ENCODE data around the gene HSBP1L1.

DNA sequence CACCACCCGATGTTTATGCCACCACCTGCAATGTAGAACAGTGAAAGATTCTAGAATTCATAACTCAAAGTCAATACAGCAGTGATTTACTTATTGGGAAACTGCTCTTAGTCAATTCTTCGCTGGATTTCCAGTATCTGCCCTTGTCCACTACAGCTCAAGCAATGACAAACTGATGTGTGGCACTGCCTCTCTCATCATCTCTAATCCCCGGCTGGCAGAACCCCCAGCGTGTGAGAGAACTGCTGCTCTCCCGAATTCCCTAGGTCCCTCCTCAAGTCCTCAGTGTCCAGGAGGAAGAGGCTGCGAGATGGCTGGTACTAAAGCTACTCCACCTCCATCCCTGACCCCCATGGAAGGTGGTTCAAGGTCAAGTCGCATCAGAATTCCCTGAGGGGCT is 22.3 kb downstream of the HSBP1L1 start:
- no peak for TF ChIP-seq POLR2A (IDR thresholded peaks at IDR 0.05; ENCODE audit: low read length)
- TF ChIP-seq GATA1 (IDR thresholded peaks at IDR 0.05; ENCODE audit: low read depth, low read length) = no peak
